Measurements from ENCODE around the gene GOLGA8H.
"Not testable (repeated sequence)": the region's sequence is repeated elsewhere in the genome, so short reads cannot be mapped to it uniquely, and the experiment has no call there.

GOLGA8H gene

DNA sequence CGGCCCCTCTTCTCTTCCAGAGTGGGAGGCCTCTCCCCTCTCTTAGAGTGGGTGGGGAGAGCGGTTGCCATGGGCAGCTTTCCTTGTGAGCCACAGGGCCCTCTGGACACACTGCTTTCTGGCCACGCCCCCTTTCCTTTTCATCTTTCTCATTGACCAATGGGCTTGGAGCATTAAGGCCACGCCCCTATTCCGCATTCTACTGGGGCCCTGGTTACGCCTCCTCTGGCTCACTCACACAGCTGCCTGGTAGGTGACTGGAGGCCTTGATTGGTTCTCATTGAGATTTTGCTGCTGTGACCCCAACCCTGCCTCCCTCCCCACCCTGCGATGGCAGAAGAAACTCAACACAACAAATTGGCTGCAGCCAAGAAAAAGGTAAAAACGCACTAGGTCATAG is at the start of gene GOLGA8H:
GOLGA8H (plus strand) TSS at position 233 of the 400 bp plus-strand sequence; CDS start at position 331, 98 bp downstream.
- DNase-seq (ENCODE audit: low read depth), result not testable (repeated sequence)

GRCh38 chr15:30566949-30567348 is 36.9 kb upstream of the GOLGA8H start:
- DNase-seq (ENCODE audit: low read depth); H3K4me3 ChIP-seq (ENCODE audit: low read depth, low read length): not testable (repeated sequence)

More for the DNA sequence above, at the start of gene GOLGA8H:
- not testable (repeated sequence) for H3K4me3 ChIP-seq (ENCODE audit: low read depth, low read length)

DNA sequence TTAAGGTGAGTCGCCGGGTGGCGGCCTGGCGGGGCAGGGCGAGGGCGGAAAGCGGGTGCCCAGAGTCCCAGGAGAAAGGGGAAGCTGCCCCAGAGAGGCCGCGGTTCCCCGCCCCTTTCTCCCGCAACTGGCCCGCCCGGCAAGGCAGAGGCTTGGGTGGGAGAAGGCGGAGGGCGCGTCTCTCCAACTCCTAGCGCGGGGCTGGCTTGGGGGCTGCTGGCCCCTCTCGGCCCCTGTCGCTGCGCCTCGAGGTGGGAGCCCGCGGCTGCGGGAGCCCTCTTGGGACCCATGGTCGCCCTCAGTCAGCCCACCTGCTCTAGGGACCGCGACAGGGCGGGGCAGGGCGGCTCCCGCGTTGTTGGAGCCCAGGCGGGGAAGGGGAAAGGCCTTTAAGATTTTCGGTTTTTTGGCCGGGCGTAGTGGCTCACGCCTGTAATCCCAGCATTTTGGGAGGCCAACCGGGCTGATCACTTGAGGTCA is 30.8 kb upstream of the GOLGA8H start:
- DNase-seq (ENCODE audit: low read depth); H3K4me3 ChIP-seq (ENCODE audit: low read depth, low read length): not testable (repeated sequence)

DNA sequence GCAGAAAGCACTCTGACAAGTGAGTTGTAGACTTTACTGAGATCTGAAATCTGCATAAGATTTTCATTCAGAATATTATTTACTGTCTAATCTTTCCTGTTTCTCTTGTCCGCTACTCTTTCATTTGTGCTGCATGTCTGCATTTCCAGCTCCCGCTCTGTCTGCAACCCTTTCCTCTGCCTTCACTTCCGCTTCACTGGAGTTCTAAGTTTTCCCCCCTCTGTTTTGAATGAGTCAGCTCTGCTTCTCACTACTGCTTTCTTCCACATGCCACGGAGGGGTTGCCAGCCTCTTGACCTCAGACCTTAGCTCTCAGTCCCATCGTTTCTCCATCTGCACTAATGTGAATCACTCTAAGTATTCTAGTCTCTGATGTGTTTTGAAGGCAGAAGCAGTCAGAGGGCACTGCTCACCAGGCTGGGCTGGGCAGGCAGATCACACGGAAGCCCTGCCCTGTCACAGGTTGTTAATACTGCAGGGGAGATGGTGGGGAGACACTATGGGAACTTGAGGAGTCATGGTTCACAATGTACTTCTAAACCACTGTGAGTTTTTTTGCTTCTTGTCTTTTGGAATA is 24.3 kb upstream of the GOLGA8H start:
- DNase-seq (ENCODE audit: low read depth); H3K4me3 ChIP-seq (ENCODE audit: low read depth, low read length): not testable (repeated sequence)

GRCh38 chr15:30580716-30581115 is 23.1 kb upstream of the GOLGA8H start:
- H3K4me3 ChIP-seq (ENCODE audit: low read depth, low read length), result not testable (repeated sequence)

DNA sequence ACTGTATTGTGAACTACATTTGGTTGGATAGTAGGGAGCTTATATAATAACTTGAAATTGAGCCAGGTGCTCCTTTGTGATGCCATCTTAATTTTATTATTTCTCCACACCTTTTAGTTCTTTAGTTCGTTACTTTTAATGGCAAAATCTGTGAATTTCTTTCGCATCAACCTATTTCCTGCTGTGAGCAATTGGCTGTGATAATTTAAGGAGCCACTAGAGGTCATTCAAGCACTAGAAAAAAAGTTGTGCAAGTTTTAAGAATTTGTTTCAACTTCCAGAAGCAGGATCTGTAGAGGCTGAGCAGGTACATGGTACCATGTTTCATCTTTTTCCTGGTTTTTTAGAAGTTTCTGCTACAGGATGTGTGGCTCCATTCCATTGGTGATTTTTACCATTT is 4.9 kb upstream of the GOLGA8H start:
- DNase-seq (ENCODE audit: low read depth); H3K4me3 ChIP-seq (ENCODE audit: low read depth, low read length): not testable (repeated sequence)

More at GRCh38 chr15:30580716-30581115, 23.1 kb upstream of the GOLGA8H start:
- DNase-seq (ENCODE audit: low read depth), result not testable (repeated sequence)

DNA sequence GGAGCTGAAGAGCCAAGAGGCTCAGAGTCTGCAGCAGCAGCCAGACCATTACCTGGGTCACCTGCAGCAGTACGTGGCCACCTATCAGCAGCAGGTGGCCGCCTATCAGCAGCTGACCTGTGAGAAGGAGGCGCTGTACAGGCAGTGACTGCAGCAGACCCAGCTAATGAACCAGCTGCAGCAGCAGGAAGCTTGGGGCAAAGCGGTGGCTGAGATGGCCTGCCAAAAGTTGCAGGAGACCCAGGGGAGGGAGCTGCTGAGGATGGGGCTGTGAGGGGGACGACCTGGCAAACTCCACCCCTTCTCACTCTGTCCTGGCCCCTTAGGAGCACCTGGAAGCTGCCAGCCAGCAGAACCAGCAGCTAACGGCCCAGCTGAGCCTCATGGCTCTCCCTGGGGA is 8.4 kb downstream of the GOLGA8H start:
- not testable (repeated sequence) for DNase-seq (ENCODE audit: low read depth)

DNA sequence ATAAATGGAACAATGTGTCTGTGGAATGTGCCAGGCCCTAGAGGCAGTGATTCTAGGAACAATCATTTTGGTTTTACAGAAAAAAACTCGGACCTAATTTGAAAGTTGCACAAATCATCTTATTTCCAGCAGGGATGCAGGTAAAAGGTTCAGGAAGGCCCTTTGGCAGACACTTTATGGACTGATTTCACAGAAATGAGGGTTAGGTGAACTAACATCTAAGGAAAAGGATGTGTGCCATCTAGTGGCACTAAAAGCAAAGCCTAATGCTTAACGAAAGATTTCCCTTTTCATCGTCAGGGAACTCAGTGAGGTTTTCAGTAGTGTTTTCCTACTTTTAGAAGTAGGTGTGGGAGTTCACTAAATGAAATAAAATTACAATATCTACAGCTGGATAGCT is 17.5 kb downstream of the GOLGA8H start:
- H3K4me3 ChIP-seq (ENCODE audit: low read depth, low read length); DNase-seq (ENCODE audit: low read depth): not testable (repeated sequence)

More for the DNA sequence above, 8.4 kb downstream of the GOLGA8H start:
- not testable (repeated sequence) for H3K4me3 ChIP-seq (ENCODE audit: low read depth, low read length)

- peak; percentile 5 for TF ChIP-seq CTCF (IDR thresholded peaks at IDR 0.05; ENCODE audit: insufficient read depth, low read depth, low read length, missing control alignments)
- H3K4me3 ChIP-seq (ENCODE audit: low read depth, low read length), result peak within 1 kb of the TSS; percentile 58
- DNase-seq (ENCODE audit: low read depth), result peak; percentile 99
These were observed 21.8 kb downstream of the GOLGA8H start, which contains the start of gene ARHGAP11B for GRCh38 chr15:30625436-30626193. ARHGAP11B (plus strand) TSS chr15:30626128.

DNA sequence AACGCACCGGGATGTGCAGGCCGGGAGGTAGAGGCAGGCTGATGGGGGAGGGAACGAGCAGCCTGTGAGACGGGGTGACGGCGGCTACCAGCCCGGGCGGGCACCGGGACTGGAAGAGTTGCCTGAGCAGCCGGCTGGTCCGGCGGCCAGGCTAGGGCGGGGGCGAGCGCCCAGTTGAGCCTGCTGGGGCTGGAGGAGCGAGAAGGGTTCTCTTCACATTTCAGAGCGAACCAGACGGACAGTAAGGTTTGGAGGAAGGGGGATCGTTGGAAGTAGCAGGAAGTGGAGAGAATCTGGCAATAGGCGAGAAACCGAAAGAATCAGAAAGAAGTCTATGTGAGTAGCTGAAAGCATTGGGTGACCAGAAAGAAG is 22.4 kb downstream of the GOLGA8H start:
- peak; percentile 27 for DNase-seq (ENCODE audit: low read depth)

DNA sequence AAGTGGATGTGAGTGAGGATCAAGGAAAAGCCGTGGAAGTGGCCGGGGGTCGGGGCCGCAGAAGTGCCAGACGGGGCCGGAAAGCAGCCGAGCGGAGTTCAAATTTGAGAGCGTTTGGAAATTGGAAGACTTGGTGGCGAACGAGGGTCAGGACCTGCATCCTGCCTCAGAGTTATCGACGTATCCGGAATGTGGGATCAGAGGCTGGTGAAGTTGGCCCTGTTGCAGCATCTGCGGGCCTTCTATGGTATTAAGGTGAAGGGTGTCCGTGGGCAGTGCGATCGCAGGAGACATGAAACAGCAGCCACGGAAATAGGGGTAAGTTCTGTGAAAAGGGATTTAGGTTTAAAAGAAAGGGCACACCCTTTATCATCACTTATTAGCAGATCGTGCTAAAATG is 22.8 kb downstream of the GOLGA8H start:
- DNase-seq (ENCODE audit: low read depth), result peak; percentile 9
- peak overlapping the region; percentile 58 for H3K4me3 ChIP-seq (ENCODE audit: low read depth, low read length)

More for the DNA sequence above, 22.4 kb downstream of the GOLGA8H start:
- peak overlapping the region; percentile 58 for H3K4me3 ChIP-seq (ENCODE audit: low read depth, low read length)

DNA sequence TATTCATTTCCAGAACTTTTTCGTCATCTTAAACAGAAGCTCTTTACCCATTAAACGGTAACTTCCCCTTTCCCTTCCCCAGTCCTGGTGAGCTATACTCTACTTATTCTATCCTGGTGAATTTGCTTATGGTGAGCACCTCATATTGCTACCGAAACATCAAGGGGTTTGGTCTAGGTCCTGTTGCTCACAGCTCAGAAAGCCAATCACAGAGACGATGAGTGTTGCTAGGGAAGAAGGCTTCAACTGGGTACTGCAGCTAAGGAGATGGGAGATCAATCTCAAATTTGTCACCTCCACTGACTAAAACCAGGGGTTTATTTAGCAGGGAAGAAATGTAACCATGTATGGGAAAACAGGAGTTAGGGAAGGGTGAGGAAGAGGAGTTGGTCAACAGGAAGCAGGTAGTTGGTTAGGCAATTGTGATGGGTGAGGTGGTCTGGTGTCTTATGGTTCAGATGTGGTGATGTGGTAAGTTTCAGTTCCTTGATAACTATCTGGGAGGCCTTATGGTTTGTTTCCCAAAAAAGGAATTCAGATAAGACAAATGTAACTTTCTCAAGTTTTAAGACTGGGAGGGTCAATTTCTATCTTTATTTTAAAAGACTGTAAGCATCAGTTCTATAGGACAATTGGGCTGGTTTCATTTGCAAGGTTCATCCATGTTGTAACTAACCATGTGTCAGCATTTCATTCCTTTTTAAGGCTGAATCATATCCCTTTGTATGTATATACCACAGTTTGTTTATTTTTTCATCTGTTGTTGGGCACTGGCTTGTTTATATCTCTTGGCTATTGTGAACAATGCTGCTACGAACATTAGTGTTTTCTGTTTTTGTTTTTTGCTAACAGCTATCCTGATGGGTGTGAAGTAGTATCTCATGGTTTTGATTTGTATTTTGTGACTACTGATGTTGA is 46.4 kb downstream of the GOLGA8H start:
- no peak overlapping the region for H3K4me3 ChIP-seq (ENCODE audit: low read depth, low read length)
- no peak for TF ChIP-seq CTCF (IDR thresholded peaks at IDR 0.05; ENCODE audit: insufficient read depth, low read depth, low read length, missing control alignments)
- DNase-seq (ENCODE audit: low read depth), result peak; percentile 73
